ENCODE measurements around the gene CNTNAP4.

The CNTNAP4 gene

DNA sequence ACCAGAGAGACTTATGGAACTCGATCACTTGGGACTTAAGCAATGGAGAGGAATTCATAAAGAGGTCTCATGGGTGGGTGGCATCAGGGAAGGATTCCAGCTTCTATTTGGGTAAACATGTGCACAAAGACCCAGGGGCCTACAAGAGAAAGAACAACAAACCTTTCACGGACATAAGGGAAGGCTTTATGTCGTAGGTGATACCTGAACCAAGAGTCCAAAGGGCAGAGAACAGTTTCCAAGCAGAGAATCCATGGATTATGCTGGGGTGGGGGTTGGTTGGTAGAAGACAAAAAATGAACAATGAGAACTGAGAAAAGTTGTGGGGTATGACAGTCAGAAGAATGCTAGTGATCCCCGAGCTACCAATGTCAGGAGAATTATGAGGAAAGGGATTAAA lies 119.8 kb downstream of the CNTNAP4 start:
- DNase-seq (ENCODE audit: low read depth) = no peak

GRCh38 chr16:76409706-76410105 lies 132.5 kb downstream of the CNTNAP4 start:
- DNase-seq (ENCODE audit: low read depth) = no peak

GRCh38 chr16:76421571-76421970 lies 144.4 kb downstream of the CNTNAP4 start:
- no peak for DNase-seq (ENCODE audit: low read depth)

DNA sequence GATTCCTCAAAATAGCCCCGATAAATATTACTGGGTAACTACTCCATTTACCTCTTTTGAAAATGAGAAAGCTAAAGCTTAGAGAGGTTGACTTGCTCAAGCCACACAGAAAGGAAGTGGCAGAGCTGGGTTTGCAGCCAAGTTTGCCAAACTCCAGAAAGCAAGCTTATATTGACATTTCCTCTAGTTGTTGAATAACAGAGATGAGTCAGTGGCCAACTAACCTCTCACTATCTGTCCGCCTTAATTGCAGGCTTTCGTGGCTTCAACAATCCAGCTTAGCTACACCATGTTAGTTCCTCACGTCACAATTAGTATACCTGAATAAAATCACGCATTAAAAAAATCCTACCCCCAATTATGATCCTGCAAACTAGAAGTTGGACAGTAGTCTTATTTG lies 151.7 kb downstream of the CNTNAP4 start:
- no peak for DNase-seq (ENCODE audit: low read depth)

DNA sequence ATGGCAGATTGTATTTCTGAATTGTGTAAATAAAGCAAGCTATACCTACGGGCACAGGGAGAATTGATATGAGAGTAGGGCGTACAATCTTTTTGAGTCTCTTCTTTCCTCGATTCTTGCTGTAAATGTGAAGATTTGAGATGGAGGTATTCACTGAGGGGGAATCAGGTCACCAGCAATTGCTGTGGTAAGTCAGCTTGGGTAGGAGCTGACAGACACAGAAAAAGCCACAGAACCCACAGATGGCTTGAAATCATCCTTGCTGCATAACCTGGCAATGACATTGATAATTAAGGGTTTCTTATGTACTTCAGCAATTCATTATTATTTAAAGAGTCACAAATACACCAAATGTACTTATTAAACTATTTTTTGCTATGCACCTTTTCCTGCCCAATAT lies 164.2 kb downstream of the CNTNAP4 start:
- no peak for DNase-seq (ENCODE audit: low read depth)

DNA sequence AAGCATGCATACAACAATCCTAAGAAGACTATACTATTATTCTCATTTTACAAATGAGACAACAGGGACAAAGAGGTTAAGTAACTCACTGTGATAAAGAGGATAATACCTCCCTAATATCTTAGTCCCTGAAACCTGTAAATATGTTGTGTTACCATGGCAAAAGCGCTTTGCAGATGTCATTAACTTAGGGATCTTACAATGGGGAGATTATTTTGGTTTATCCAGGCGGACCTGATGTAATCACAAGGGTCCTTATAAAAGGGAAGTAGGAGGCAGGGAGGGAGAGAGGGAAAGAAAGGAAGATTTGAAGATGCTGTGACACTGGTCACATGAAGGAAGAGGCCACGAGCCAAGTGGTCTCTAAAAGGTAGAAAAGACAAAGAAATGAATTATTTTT lies 164.7 kb downstream of the CNTNAP4 start:
- DNase-seq (ENCODE audit: low read depth) = no peak

DNA sequence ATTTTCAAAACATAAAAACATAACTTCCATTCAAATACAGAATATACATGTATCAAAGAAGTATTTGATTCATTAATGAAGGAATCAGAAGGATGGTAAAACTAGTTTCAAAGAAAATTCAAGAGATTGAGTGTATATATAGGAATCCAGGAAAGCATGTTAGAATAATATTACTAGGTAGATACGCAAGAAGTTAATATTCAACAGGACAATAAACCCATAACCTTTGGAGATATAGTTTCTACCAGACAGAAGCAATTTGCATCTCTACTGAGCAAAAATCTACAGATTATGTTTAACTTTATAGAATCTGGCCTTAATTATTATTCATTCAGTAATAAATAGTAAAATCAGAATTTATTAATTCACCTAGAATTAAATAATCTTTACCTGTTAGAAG lies 166.8 kb downstream of the CNTNAP4 start:
- DNase-seq (ENCODE audit: low read depth) = no peak

- no peak for DNase-seq (ENCODE audit: low read depth)
Measured at GRCh38 chr16:76444832-76445231, 167.6 kb downstream of the CNTNAP4 start.

- no peak for DNase-seq (ENCODE audit: low read depth)
Measured at GRCh38 chr16:76445815-76446214, 168.6 kb downstream of the CNTNAP4 start.

GRCh38 chr16:76446251-76446650 lies 169.1 kb downstream of the CNTNAP4 start:
- no peak for DNase-seq (ENCODE audit: low read depth)

DNA sequence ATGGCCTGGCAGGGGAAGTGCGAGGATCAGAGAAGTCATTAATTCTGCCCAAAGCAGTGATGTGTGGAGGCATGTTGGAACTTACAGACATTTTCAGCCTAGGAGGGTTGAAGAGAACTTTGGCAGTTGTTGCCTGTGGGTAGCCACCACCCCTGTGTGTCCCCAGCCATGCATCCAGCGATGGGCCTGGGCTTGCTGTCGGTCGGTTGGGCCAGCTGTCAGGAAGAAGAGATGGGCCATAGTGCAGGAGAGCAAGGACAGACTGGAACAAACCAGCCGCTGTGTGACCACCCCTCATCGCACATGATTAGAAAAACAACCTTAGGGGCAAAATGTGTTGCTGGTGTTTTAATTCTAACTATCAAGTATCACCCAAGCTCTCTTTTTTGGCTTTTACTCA lies 173.7 kb downstream of the CNTNAP4 start:
- no peak for DNase-seq (ENCODE audit: low read depth)

GRCh38 chr16:76455257-76455656 lies 178.1 kb downstream of the CNTNAP4 start:
- DNase-seq (ENCODE audit: low read depth) = no peak

DNA sequence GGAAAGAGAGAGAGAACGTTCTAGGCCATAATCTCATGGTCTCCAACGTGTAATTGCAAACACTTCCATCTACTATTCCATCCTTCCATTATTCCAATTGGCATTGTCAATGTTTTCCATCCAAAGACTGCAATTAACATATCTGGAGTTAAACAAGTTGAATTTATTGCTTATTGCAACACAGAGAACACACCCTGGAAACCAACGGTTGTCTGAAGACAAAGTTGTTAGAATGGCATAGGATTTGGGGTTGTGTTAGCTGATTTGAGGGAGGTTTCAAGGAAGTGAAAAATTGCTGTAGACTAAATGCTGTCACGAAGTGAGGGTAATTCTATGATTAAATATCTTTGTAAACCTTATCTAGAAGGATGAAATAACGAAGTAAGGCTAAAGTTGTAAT lies 178.8 kb downstream of the CNTNAP4 start:
- no peak for DNase-seq (ENCODE audit: low read depth)

GRCh38 chr16:76459111-76459510 lies 181.9 kb downstream of the CNTNAP4 start:
- DNase-seq (ENCODE audit: low read depth) = no peak

DNA sequence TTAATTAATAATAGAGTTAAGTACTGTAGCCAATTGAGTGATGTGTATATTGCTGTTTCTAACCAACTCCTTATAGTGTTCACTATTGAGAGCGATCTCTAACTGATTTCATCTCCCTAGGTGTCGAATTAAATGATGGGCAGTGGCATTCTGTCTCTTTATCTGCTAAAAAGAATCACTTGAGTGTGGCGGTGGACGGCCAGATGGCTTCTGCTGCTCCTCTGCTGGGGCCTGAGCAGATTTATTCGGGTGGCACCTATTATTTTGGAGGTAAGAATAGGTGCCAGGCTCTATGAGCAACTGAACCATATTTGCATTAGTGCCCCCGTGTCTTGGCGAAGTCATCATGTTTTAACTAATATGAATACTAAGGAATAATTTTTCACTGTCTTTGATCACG lies 184.6 kb downstream of the CNTNAP4 start:
- no peak for DNase-seq (ENCODE audit: low read depth)

DNA sequence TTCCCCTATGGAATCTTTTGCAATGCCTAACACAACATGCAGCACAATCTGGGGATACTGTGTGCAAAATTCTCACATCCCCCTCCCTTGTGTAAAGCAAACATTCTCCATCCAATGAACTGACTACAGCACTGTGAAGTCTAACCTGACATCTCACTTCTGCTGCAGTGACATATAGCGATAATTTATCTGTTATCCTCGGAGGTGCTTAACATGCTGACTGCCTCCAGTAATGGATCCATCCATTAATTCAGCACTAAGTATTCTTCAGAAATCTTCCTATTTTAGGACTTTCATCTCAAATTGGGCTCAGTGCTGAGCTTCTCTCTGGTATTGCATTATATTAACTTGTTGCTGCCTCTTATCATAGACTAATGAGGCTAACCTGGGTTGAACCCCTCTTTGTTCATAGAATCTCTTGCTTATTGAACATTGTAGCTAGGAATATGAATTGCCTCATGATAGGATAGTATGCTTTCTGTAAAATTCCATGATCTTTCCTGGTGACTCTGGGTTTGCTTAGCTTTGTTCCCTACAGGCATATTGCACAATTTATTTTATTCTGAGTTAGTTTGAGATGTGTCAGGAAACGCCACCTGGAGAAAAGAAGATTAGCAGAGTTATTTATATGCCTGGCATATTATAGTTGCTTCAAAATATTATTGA lies 187.9 kb downstream of the CNTNAP4 start:
- DNase-seq (ENCODE audit: low read depth) = no peak

GRCh38 chr16:76466871-76467270 lies 189.7 kb downstream of the CNTNAP4 start:
- no peak for DNase-seq (ENCODE audit: low read depth)

- DNase-seq (ENCODE audit: low read depth) = no peak
Measured at GRCh38 chr16:76474048-76474447, 196.8 kb downstream of the CNTNAP4 start.

- no peak for DNase-seq (ENCODE audit: low read depth)
Measured at GRCh38 chr16:76478105-76478504, 200.9 kb downstream of the CNTNAP4 start.

- no peak for DNase-seq (ENCODE audit: low read depth)
Measured at GRCh38 chr16:76483307-76483909, 206.2 kb downstream of the CNTNAP4 start.

GRCh38 chr16:76484020-76484419 lies 206.8 kb downstream of the CNTNAP4 start:
- no peak for DNase-seq (ENCODE audit: low read depth)

- no peak for DNase-seq (ENCODE audit: low read depth)
Measured at GRCh38 chr16:76486740-76487139, 209.5 kb downstream of the CNTNAP4 start.

- DNase-seq (ENCODE audit: low read depth) = no peak
Measured at GRCh38 chr16:76487411-76488064, 210.3 kb downstream of the CNTNAP4 start.

GRCh38 chr16:76488065-76488417 lies 210.8 kb downstream of the CNTNAP4 start:
- DNase-seq (ENCODE audit: low read depth) = no peak

Data from iris pigment epithelial cell (primary cell).